K562 (cell line): ENCODE measurements around the gene PGAM2. TPM values are rescaled to one million over a fixed set of nuclear protein-coding genes. Genes with fewer than 3 reads are reported as not detected.

Experiments
- ATF1 ChIP-seq, 2 experiments: fragments of 450-650 bp in 1 of 2; IDR thresholded peaks; 2 replicates each; pipeline ENCODE4 v1.6.1; 2016; ENCODE audit warnings: missing compliant biosample characterization in 1 of 2, missing genetic modification characterization in 1 of 2
- CTBP1 ChIP-seq: fragments of 450-650 bp; IDR thresholded peaks from 2 replicates; pipeline ENCODE4 v1.6.1; 2016; ENCODE audit warnings: borderline replicate concordance
- ELF2 ChIP-seq: fragments of 250-450 bp; sonication (Bioruptor Pico); IDR thresholded peaks from 2 replicates; pipeline ENCODE4 v1.5.0; 2021; ENCODE audit warnings: mild to moderate bottlenecking
- GATAD2A ChIP-seq: fragments of 450-650 bp; IDR thresholded peaks from 2 replicates; pipeline ENCODE4 v1.6.1; 2017
- HNRNPLL ChIP-seq: fragments of 200-400 bp; formaldehyde crosslinking; IDR thresholded peaks from 2 replicates; pipeline ENCODE4 v1.6.1; 2017; ENCODE audit warnings: low read length, low read depth, mild to moderate bottlenecking; ENCODE audit not compliant: poor library complexity, severe bottlenecking
- MAX ChIP-seq: sonication (generic); formaldehyde crosslinking; IDR thresholded peaks from 2 replicates; pipeline ENCODE4 v1.9.0; 2022; ENCODE audit warnings: mild to moderate bottlenecking, missing genetic modification reagents
- MCM5 ChIP-seq: fragments of 450-650 bp; IDR thresholded peaks from 2 replicates; pipeline ENCODE4 v1.6.1; 2016; ENCODE audit warnings: low read depth
- MTF1 ChIP-seq: fragments of 250-450 bp; sonication (Bioruptor Pico); IDR thresholded peaks from 2 replicates; pipeline ENCODE4 v1.9.0; 2021; ENCODE audit warnings: moderate library complexity, mild to moderate bottlenecking, inconsistent platforms, borderline replicate concordance
- PPARD ChIP-seq: fragments of 250-450 bp; sonication (Bioruptor Pico); IDR thresholded peaks from 2 replicates; pipeline ENCODE4 v1.8.0; 2022; ENCODE audit warnings: inconsistent platforms, mild to moderate bottlenecking, moderate library complexity
- SMC3 ChIP-seq: conservative IDR thresholded peaks from 2 replicates; pipeline ENCODE4 v1.6.1; 2011; ENCODE audit warnings: low read depth, low read length, improper control_type of control experiment; ENCODE audit not compliant: insufficient read depth
- TGIF2 ChIP-seq: sonication (generic); formaldehyde crosslinking; IDR thresholded peaks from 2 replicates; pipeline ENCODE4 v1.8.1; 2022; ENCODE audit warnings: mild to moderate bottlenecking, missing genetic modification reagents, moderate library complexity
- TRIM24 ChIP-seq, 2 experiments: fragments of 450-650 bp; IDR thresholded peaks; 2 replicates each; pipeline ENCODE4 v1.6.1; 2016
- WHSC1 ChIP-seq: IDR thresholded peaks from one replicate; pipeline ENCODE4 v1.6.1; 2012; ENCODE audit warnings: low read length, control low read depth, inconsistent platforms
- YBX1 ChIP-seq: fragments of 450-650 bp; IDR thresholded peaks from 2 replicates; pipeline ENCODE4 v1.7.1; 2016; ENCODE audit warnings: mild to moderate bottlenecking
- ZNF395 ChIP-seq: fragments of 200-800 bp; sonication (Bioruptor generic); IDR thresholded peaks from 2 replicates; pipeline ENCODE4 v1.6.1; 2017; ENCODE audit warnings: missing genetic modification characterization, missing compliant biosample characterization
- ZNF586 ChIP-seq: fragments of 450-650 bp; formaldehyde crosslinking; conservative IDR thresholded peaks from 2 replicates; pipeline ENCODE4 v1.4.0; 2020; ENCODE audit warnings: mild to moderate bottlenecking, moderate library complexity
- ZNF589 ChIP-seq: fragments of 200-800 bp; sonication (Bioruptor generic); IDR thresholded peaks from 2 replicates; pipeline ENCODE4 v1.6.1; 2016; ENCODE audit warnings: low read depth, missing genetic modification characterization, missing compliant biosample characterization
- polyA plus RNA-seq, 8 experiments: library from polyadenylated mRNA; depleted of rRNA in 4 of 8; stranded (reverse) in 5 of 8; unstranded in 3 of 8; fragments of >200 nt; fragmentation: Nextera tagmentation in 2 of 8; fragmentation: Illumina TruSeq in 1 of 8; extraction: Ambion mirVana in 2 of 8; extraction: Trizol in 1 of 8; gene quantifications; 2 replicates each; pipeline versions ENCODE4 v1.2.1 to v1.2.3, GENCODE V29; 2011 to 2014; ENCODE audit warnings: inconsistent platforms in 1 of 8, missing spikeins in 1 of 8
- total RNA-seq, 7 experiments: library from RNA; depleted of rRNA in 6 of 7; stranded (reverse); fragments of >200 nt in 6 of 7; fragmentation: Illumina TruSeq in 2 of 7; extraction: Trizol in 2 of 7; gene quantifications; 2 replicates each; pipeline versions ENCODE4 v1.2.1 to v1.2.3, GENCODE V29; 2011 to 2021; ENCODE audit warnings: low replicate concordance in 1 of 7
- TF ChIP-seq, protein P1 (sequence below): fragments of 450-650 bp; formaldehyde crosslinking; IDR thresholded peaks from 2 replicates; pipeline ENCODE4 v1.4.0; 2020; ENCODE audit warnings: mild to moderate bottlenecking, moderate library complexity
- TF ChIP-seq, protein P2 (sequence below), 2 experiments: fragments of 150-350 bp in 1 of 2; IDR thresholded peaks; 2 replicates each; pipeline ENCODE4 v1.6.1; 2012 to 2016; ENCODE audit warnings: low read depth in 2 of 2, low read length in 2 of 2, mild to moderate bottlenecking in 1 of 2, moderate library complexity in 1 of 2
- TF ChIP-seq, protein P3 (sequence below): sonication (generic); formaldehyde crosslinking; IDR thresholded peaks from 2 replicates; pipeline ENCODE4 v1.9.0; 2022; ENCODE audit warnings: mild to moderate bottlenecking, missing genetic modification reagents

PGAM2 gene
- total and polyA plus RNA-seq, 9 of the 15 experiments (the other 6 are each of a cell fraction or from before 2014, with no cell fraction given): not detected

- TF ChIP-seq HNRNPLL (peak; percentile 23), CTBP1 (no peak), TGIF2 (CRISPR knock-in tag) (no peak), ZNF586 (CRISPR knock-in tag) (no peak), MAX (CRISPR knock-in tag) (peak; percentile 76), PPARD (CRISPR knock-in tag) (no peak), YBX1 (no peak), MCM5 (no peak), ELF2 (peak; percentile 82), GATAD2A (no peak), ZNF395 (CRISPR knock-in tag) (peak; percentile 16; the same call in 1 of the 2 replicates), SMC3 (no peak), ATF1 (CRISPR knock-in tag; IDR thresholded peaks at IDR 0.05) (no peak), ATF1 (tag; IDR thresholded peaks at IDR 0.05) (peak; percentile 37), WHSC1 (no peak), TRIM24 (IDR thresholded peaks at IDR 0.05) (peak in 1 of 2 experiments; percentile 37; a peak in 1 of 4 replicates), MTF1 (CRISPR knock-in tag) (no peak), ZNF589 (CRISPR knock-in tag) (no peak)
- TF ChIP-seq, protein P1, sequence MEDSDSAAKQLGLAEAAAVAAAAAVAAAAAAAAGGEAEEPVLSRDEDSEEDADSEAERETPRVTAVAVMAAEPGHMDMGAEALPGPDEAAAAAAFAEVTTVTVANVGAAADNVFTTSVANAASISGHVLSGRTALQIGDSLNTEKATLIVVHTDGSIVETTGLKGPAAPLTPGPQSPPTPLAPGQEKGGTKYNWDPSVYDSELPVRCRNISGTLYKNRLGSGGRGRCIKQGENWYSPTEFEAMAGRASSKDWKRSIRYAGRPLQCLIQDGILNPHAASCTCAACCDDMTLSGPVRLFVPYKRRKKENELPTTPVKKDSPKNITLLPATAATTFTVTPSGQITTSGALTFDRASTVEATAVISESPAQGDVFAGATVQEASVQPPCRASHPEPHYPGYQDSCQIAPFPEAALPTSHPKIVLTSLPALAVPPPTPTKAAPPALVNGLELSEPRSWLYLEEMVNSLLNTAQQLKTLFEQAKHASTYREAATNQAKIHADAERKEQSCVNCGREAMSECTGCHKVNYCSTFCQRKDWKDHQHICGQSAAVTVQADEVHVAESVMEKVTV (CRISPR knock-in tag): no peak
- TF ChIP-seq, protein P2, sequence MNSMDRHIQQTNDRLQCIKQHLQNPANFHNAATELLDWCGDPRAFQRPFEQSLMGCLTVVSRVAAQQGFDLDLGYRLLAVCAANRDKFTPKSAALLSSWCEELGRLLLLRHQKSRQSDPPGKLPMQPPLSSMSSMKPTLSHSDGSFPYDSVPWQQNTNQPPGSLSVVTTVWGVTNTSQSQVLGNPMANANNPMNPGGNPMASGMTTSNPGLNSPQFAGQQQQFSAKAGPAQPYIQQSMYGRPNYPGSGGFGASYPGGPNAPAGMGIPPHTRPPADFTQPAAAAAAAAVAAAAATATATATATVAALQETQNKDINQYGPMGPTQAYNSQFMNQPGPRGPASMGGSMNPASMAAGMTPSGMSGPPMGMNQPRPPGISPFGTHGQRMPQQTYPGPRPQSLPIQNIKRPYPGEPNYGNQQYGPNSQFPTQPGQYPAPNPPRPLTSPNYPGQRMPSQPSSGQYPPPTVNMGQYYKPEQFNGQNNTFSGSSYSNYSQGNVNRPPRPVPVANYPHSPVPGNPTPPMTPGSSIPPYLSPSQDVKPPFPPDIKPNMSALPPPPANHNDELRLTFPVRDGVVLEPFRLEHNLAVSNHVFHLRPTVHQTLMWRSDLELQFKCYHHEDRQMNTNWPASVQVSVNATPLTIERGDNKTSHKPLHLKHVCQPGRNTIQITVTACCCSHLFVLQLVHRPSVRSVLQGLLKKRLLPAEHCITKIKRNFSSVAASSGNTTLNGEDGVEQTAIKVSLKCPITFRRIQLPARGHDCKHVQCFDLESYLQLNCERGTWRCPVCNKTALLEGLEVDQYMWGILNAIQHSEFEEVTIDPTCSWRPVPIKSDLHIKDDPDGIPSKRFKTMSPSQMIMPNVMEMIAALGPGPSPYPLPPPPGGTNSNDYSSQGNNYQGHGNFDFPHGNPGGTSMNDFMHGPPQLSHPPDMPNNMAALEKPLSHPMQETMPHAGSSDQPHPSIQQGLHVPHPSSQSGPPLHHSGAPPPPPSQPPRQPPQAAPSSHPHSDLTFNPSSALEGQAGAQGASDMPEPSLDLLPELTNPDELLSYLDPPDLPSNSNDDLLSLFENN (IDR thresholded peaks at IDR 0.05; ENCODE audit: low read depth in 2 of 2, low read length in 2 of 2): peak in 1 of 2 experiments; percentile 68; a peak in 1 of 4 replicates
- TF ChIP-seq, protein P3, sequence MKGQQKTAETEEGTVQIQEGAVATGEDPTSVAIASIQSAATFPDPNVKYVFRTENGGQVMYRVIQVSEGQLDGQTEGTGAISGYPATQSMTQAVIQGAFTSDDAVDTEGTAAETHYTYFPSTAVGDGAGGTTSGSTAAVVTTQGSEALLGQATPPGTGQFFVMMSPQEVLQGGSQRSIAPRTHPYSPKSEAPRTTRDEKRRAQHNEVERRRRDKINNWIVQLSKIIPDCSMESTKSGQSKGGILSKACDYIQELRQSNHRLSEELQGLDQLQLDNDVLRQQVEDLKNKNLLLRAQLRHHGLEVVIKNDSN (CRISPR knock-in tag): 0 out of 2 replicates have a peak, but pooled peaks have one; percentile 10
Measured at GRCh38 chr7:44044315-44045225, 20.8 kb downstream of the PGAM2 start, which contains the start of gene DBNL (continued).
